Mesendoderm (in vitro differentiated cells): ENCODE results near the gene NPY4R2.
"Not testable (repeated sequence)": the region's sequence is repeated elsewhere in the genome, so short reads cannot be mapped to it uniquely, and the experiment has no call there.

Source experiments
- DNase-seq: peaks from one replicate; pipeline ENCODE4 v3.0.0; 2013
- H2AK5ac ChIP-seq: 2 replicates; pipeline ENCODE4 v1.6.1; 2013; ENCODE audit warnings: low read length, inconsistent platforms
- H2BK120ac ChIP-seq: 2 replicates; pipeline ENCODE4 v1.6.1; 2013; ENCODE audit warnings: low read depth, mild to moderate bottlenecking, low read length, moderate library complexity, mixed read lengths
- H2BK15ac ChIP-seq: replicated peaks from 2 replicates; pipeline ENCODE4 v1.6.1; 2013; ENCODE audit warnings: low read depth, mild to moderate bottlenecking, moderate library complexity
- H2BK5ac ChIP-seq: 2 replicates; pipeline ENCODE4 v1.6.1; 2013; ENCODE audit warnings: low read length, inconsistent platforms
- H3K18ac ChIP-seq: 2 replicates; pipeline ENCODE4 v1.6.1; 2013; ENCODE audit warnings: mild to moderate bottlenecking, low read length, mixed read lengths
- H3K23ac ChIP-seq: one replicate; pipeline ENCODE4 v1.6.1; 2013; ENCODE audit warnings: low read length
- H3K27ac ChIP-seq: 2 replicates; pipeline ENCODE4 v1.5.1; 2013; ENCODE audit warnings: low read depth, mild to moderate bottlenecking, inconsistent platforms, low read length, moderate library complexity
- H3K27me3 ChIP-seq: 2 replicates; pipeline ENCODE4 v1.6.1; 2013; ENCODE audit warnings: low read length, control low read depth, mild to moderate bottlenecking, inconsistent platforms; ENCODE audit not compliant: insufficient read depth, poor library complexity
- H3K36me3 ChIP-seq: 2 replicates; pipeline ENCODE4 v1.6.1; 2013; ENCODE audit warnings: low read length, inconsistent platforms; ENCODE audit not compliant: control insufficient read depth, insufficient read depth
- H3K4ac ChIP-seq: one replicate; pipeline ENCODE4 v1.6.1; 2013; ENCODE audit warnings: low read depth, mild to moderate bottlenecking, low read length, moderate library complexity
- H3K4me1 ChIP-seq: 2 replicates; pipeline ENCODE4 v1.6.1; 2013; ENCODE audit warnings: low read depth, low read length, inconsistent platforms; ENCODE audit not compliant: control insufficient read depth
- H3K4me2 ChIP-seq: 2 replicates; pipeline ENCODE4 v1.6.1; 2013; ENCODE audit warnings: low read length
- H3K4me3 ChIP-seq: 2 replicates; pipeline ENCODE4 v1.5.1; 2013; ENCODE audit warnings: mild to moderate bottlenecking, low read length
- H3K56ac ChIP-seq: one replicate; pipeline ENCODE4 v1.6.1; 2013; ENCODE audit warnings: low read length
- H3K79me1 ChIP-seq: 2 replicates; pipeline ENCODE4 v1.6.1; 2013; ENCODE audit warnings: low read length, inconsistent platforms
- H3K79me2 ChIP-seq: 2 replicates; pipeline ENCODE4 v1.6.1; 2013; ENCODE audit warnings: mild to moderate bottlenecking, low read length; ENCODE audit not compliant: control insufficient read depth, insufficient read depth
- H3K9ac ChIP-seq: 2 replicates; pipeline ENCODE4 v1.6.1; 2013; ENCODE audit warnings: low read length, inconsistent platforms
- H4K5ac ChIP-seq: one replicate; pipeline ENCODE4 v1.6.1; 2013; ENCODE audit warnings: low read length
- H4K8ac ChIP-seq: one replicate; pipeline ENCODE4 v1.6.1; 2013; ENCODE audit warnings: low read depth, mild to moderate bottlenecking, control low read depth, low read length, moderate library complexity
- WGBS: extraction: QIAGEN DNeasy Blood & Tissue Kit; methylation state at CpG from one replicate; pipeline ENCODE4 v1.1.7; 2013; ENCODE audit warnings: low lambda C conversion rate, missing lambda C conversion rate; ENCODE audit not compliant: insufficient coverage; ENCODE audit errors: extremely low coverage; 5-methylcytosine and 5-hydroxymethylcytosine counted together

NPY4R2 gene

GRCh38 chr10:47884934-47885333, 33.5 kb upstream of the NPY4R2 start:
- H3K4ac ChIP-seq, H3K79me2 ChIP-seq, H3K9ac ChIP-seq, H2AK5ac ChIP-seq, H3K4me1 ChIP-seq, H3K56ac ChIP-seq, H4K8ac ChIP-seq, DNase-seq, H3K4me3 ChIP-seq, H3K36me3 ChIP-seq, H3K27me3 ChIP-seq, H3K27ac ChIP-seq, H2BK120ac ChIP-seq, H3K23ac ChIP-seq, H4K5ac ChIP-seq, H3K18ac ChIP-seq, H3K4me2 ChIP-seq, H2BK5ac ChIP-seq, H2BK15ac ChIP-seq, H3K79me1 ChIP-seq: not testable (repeated sequence)
- WGBS = no CpG with 5 or more reads among the region's 3 CpGs

GRCh38 chr10:47886356-47886755, 32.1 kb upstream of the NPY4R2 start:
- not testable (repeated sequence) for H3K9ac ChIP-seq, H3K36me3 ChIP-seq, H2BK120ac ChIP-seq, H3K79me2 ChIP-seq, H2BK15ac ChIP-seq, H3K79me1 ChIP-seq, H3K18ac ChIP-seq, H3K56ac ChIP-seq, H3K23ac ChIP-seq, H3K4me3 ChIP-seq, H3K27ac ChIP-seq, H4K8ac ChIP-seq, H3K4ac ChIP-seq, H3K4me1 ChIP-seq, H2BK5ac ChIP-seq, H2AK5ac ChIP-seq, DNase-seq, H4K5ac ChIP-seq, H3K27me3 ChIP-seq, H3K4me2 ChIP-seq
- WGBS = no CpG with 5 or more reads among the region's 2 CpGs

- H3K36me3 ChIP-seq, H2BK120ac ChIP-seq, H3K4me3 ChIP-seq, DNase-seq, H4K5ac ChIP-seq, H3K4me2 ChIP-seq, H3K4ac ChIP-seq, H3K4me1 ChIP-seq, H2BK15ac ChIP-seq, H2AK5ac ChIP-seq, H3K79me2 ChIP-seq, H4K8ac ChIP-seq, H3K79me1 ChIP-seq, H3K27me3 ChIP-seq, H3K56ac ChIP-seq, H3K27ac ChIP-seq, H3K18ac ChIP-seq, H2BK5ac ChIP-seq, H3K9ac ChIP-seq, H3K23ac ChIP-seq: not testable (repeated sequence)
- WGBS = no CpG with 5 or more reads among the region's 4 CpGs
These were observed 31.6 kb upstream of the NPY4R2 start for GRCh38 chr10:47886827-47887226.

- not testable (repeated sequence) for H3K23ac ChIP-seq, H3K9ac ChIP-seq, H3K4me2 ChIP-seq, H4K5ac ChIP-seq, H3K4me1 ChIP-seq, H2BK120ac ChIP-seq, H4K8ac ChIP-seq, H3K4ac ChIP-seq, H3K79me2 ChIP-seq, DNase-seq, H2AK5ac ChIP-seq, H2BK15ac ChIP-seq, H3K18ac ChIP-seq, H3K79me1 ChIP-seq, H3K4me3 ChIP-seq, H3K56ac ChIP-seq, H2BK5ac ChIP-seq, H3K27me3 ChIP-seq, H3K27ac ChIP-seq, H3K36me3 ChIP-seq
These were observed 27.7 kb upstream of the NPY4R2 start for GRCh38 chr10:47890737-47891136.

GRCh38 chr10:47892494-47893261, 25.8 kb upstream of the NPY4R2 start:
- H2BK5ac ChIP-seq, H3K4me3 ChIP-seq, DNase-seq, H2BK120ac ChIP-seq, H3K9ac ChIP-seq, H3K4me2 ChIP-seq, H3K27me3 ChIP-seq, H4K5ac ChIP-seq, H2AK5ac ChIP-seq, H3K27ac ChIP-seq, H2BK15ac ChIP-seq, H3K36me3 ChIP-seq, H3K18ac ChIP-seq, H3K56ac ChIP-seq, H3K4ac ChIP-seq, H4K8ac ChIP-seq, H3K4me1 ChIP-seq, H3K23ac ChIP-seq, H3K79me1 ChIP-seq, H3K79me2 ChIP-seq: not testable (repeated sequence)
- no CpG with 5 or more reads among the region's 2 CpGs for WGBS

- no CpG with 5 or more reads among the region's 2 CpGs for WGBS
- H4K5ac ChIP-seq, H3K27me3 ChIP-seq, H3K23ac ChIP-seq, H3K27ac ChIP-seq, H3K9ac ChIP-seq, H3K36me3 ChIP-seq, H3K56ac ChIP-seq, H3K4me1 ChIP-seq, H2BK5ac ChIP-seq, H2BK15ac ChIP-seq, H3K79me2 ChIP-seq, DNase-seq, H3K79me1 ChIP-seq, H3K18ac ChIP-seq, H3K4ac ChIP-seq, H3K4me2 ChIP-seq, H3K4me3 ChIP-seq, H2BK120ac ChIP-seq, H4K8ac ChIP-seq, H2AK5ac ChIP-seq: not testable (repeated sequence)
These were observed 23.9 kb upstream of the NPY4R2 start for GRCh38 chr10:47894571-47894970.
